HCT116 (cell line): ENCODE results near the gene KCNS3. TPM values are rescaled to one million over a fixed set of nuclear protein-coding genes. Genes with fewer than 3 reads are reported as not detected.

Experiments used
- ATAC-seq: fragments of 200-7000 bp; cut with Tn5 transposase; 2 replicates; pipeline ENCODE4 v1.9.1; 2020; ENCODE audit warnings: mild to moderate bottlenecking, moderate library complexity
- BruUV-seq: library from RNA; stranded (reverse); fragments of 400-500 nt; replicated peaks from 2 replicates; lab custom pipeline; 2021; lab: Mats Ljungman, UMichigan
- CTCF ChIA-PET: fragments of 300-600 bp; sonication (Branson Sonifier 250); formaldehyde crosslinking; loops from one replicate; lab custom pipeline; 2021; ENCODE audit warnings: antibody characterized with exemption; lab: Charles Lee
- POLR2A ChIA-PET: fragments of 300-600, 350-600 bp; sonication (Branson Sonifier 250); formaldehyde crosslinking; loops from one replicate; lab custom pipeline; 2021; ENCODE audit warnings: antibody characterized with exemption; lab: Charles Lee
- RAD21 ChIA-PET, 2 experiments: fragments of 300-600 bp; sonication (Branson Sonifier 250); formaldehyde crosslinking; loops; one replicate each; lab custom pipeline; 2023; ENCODE audit warnings: low total read pairs in 2 of 2; ENCODE audit not compliant: uncharacterized antibody in 2 of 2, unreplicated experiment in 2 of 2, low non-redundant PET in 1 of 2; lab: Charles Lee
- DNase-seq: peaks from one replicate; pipeline ENCODE4 v3.0.0-alpha.2; 2010; ENCODE audit warnings: low read depth, low spot score
- H2AFZ ChIP-seq: fragments of 200-600 bp; shearing (Covaris generic), sonication (generic); 2 replicates; pipeline ENCODE4 v1.6.1; 2017; ENCODE audit warnings: low read depth, mixed run types, mixed read lengths, antibody characterized with exemption, low read length; ENCODE audit not compliant: poor library complexity, severe bottlenecking
- H3K27ac ChIP-seq: 2 replicates; pipeline ENCODE4 v1.5.1; 2012; ENCODE audit warnings: low read depth, low read length
- H3K27me3 ChIP-seq: fragments of 200-600 bp; sonication (generic); 2 replicates; pipeline ENCODE4 v1.6.1; 2016; ENCODE audit warnings: mixed run types, low read length, mixed read lengths; ENCODE audit not compliant: insufficient read depth
- H3K36me3 ChIP-seq, 2 experiments: fragments of 200-500 bp in 1 of 2; fragments of 200-600 bp in 1 of 2; sonication (Bioruptor generic) in 1 of 2; sonication (generic) in 1 of 2; 2 replicates each; pipeline versions ENCODE4 v1.5.1 to v1.6.1; 2014 to 2016; ENCODE audit warnings: low read length in 2 of 2, inconsistent platforms in 1 of 2, mixed read lengths in 1 of 2, mixed run types in 1 of 2; ENCODE audit not compliant: insufficient read depth in 2 of 2, control insufficient read depth in 1 of 2
- H3K4me1 ChIP-seq, 2 experiments: fragments of 200-600 bp in 1 of 2; sonication (generic) in 1 of 2; 2 replicates each; pipeline versions ENCODE4 v1.5.1 to v1.6.1; 2012 to 2017; ENCODE audit warnings: low read length in 2 of 2, inconsistent platforms in 1 of 2, mild to moderate bottlenecking in 1 of 2, mixed read lengths in 1 of 2, mixed run types in 1 of 2, moderate library complexity in 1 of 2; ENCODE audit not compliant: insufficient read depth in 2 of 2, control insufficient read depth in 1 of 2
- H3K4me2 ChIP-seq: fragments of 200-600 bp; sonication (generic); 2 replicates; pipeline ENCODE4 v1.6.1; 2017; ENCODE audit warnings: mixed run types, low read length, mixed read lengths
- H3K4me3 ChIP-seq, 2 experiments: fragments of 200-600 bp in 1 of 2; sonication (generic) in 1 of 2; replicated peaks in 1 of 2; 2 replicates each; pipeline ENCODE4 v1.5.1; 2011 to 2016; ENCODE audit warnings: low read length in 2 of 2, control low read depth in 1 of 2, low read depth in 1 of 2, mild to moderate bottlenecking in 1 of 2, mixed read lengths in 1 of 2, mixed run types in 1 of 2
- H3K79me2 ChIP-seq: fragments of 200-600 bp; sonication (generic); 2 replicates; pipeline ENCODE4 v1.6.1; 2017; ENCODE audit warnings: mild to moderate bottlenecking, mixed run types, low read length, moderate library complexity, mixed read lengths; ENCODE audit not compliant: insufficient read depth
- H3K9ac ChIP-seq: fragments of 200-600 bp; sonication (generic); 2 replicates; pipeline ENCODE4 v1.6.1; 2016; ENCODE audit warnings: low read length, mixed read lengths
- H3K9me2 ChIP-seq: fragments of 200-600 bp; sonication (generic), shearing (Covaris generic); 2 replicates; pipeline ENCODE4 v1.6.1; 2017; ENCODE audit warnings: mixed run types, mild to moderate bottlenecking, moderate library complexity; ENCODE audit not compliant: insufficient read depth
- H3K9me3 ChIP-seq, 2 experiments: fragments of 200-500 bp in 1 of 2; fragments of 200-600 bp in 1 of 2; sonication (Bioruptor generic) in 1 of 2; sonication (generic) in 1 of 2; 2 replicates each; pipeline ENCODE4 v1.6.1; 2014 to 2017; ENCODE audit warnings: low read length in 2 of 2, mixed read lengths in 2 of 2, inconsistent platforms in 1 of 2, low read depth in 1 of 2, mild to moderate bottlenecking in 1 of 2, mixed run types in 1 of 2, moderate library complexity in 1 of 2; ENCODE audit not compliant: control insufficient read depth in 1 of 2, insufficient read depth in 1 of 2
- H4K20me1 ChIP-seq: fragments of 200-600 bp; sonication (generic), shearing (Covaris generic); 2 replicates; pipeline ENCODE4 v1.6.1; 2017; ENCODE audit warnings: mixed run types, mild to moderate bottlenecking, moderate library complexity; ENCODE audit not compliant: insufficient read depth
- CTCF ChIP-seq, 3 experiments: fragments of 200-600 bp in 1 of 3; sonication (generic) in 1 of 3; IDR thresholded peaks in 2 of 3; conservative IDR thresholded peaks in 1 of 3; 2 replicates each; pipeline ENCODE4 v1.5.1; 2012 to 2017; ENCODE audit warnings: low read depth in 2 of 3, low read length in 2 of 3, antibody characterized with exemption in 1 of 3, borderline replicate concordance in 1 of 3, control low read depth in 1 of 3, mild to moderate bottlenecking in 1 of 3, mixed read lengths in 1 of 3, mixed run types in 1 of 3, moderate library complexity in 1 of 3; ENCODE audit not compliant: insufficient read depth in 1 of 3
- EGR1 ChIP-seq: IDR thresholded peaks from 2 replicates; pipeline ENCODE4 v1.6.1; 2012; ENCODE audit warnings: low read depth
- ELF1 ChIP-seq: IDR thresholded peaks from 2 replicates; pipeline ENCODE4 v1.6.1; 2012; ENCODE audit warnings: low read depth, borderline replicate concordance
- EZH2 ChIP-seq: fragments of 200-600 bp; sonication (generic); IDR thresholded peaks from 2 replicates; pipeline ENCODE4 v1.6.1; 2017; ENCODE audit warnings: antibody characterized with exemption, mixed run types
- EZH2phosphoT487 ChIP-seq: fragments of 200-600 bp; IDR thresholded peaks from 2 replicates; pipeline ENCODE4 v1.6.1; 2018; ENCODE audit warnings: antibody characterized with exemption, borderline replicate concordance
- FOSL1 ChIP-seq: IDR thresholded peaks from 2 replicates; pipeline ENCODE4 v1.6.1; 2012; ENCODE audit warnings: low read depth
- JUND ChIP-seq: IDR thresholded peaks from 2 replicates; pipeline ENCODE4 v1.6.1; 2012
- POLR2AphosphoS5 ChIP-seq: IDR thresholded peaks from 2 replicates; pipeline ENCODE4 v1.6.1; 2011; ENCODE audit warnings: mild to moderate bottlenecking, low read depth, low read length, moderate library complexity
- RAD21 ChIP-seq: IDR thresholded peaks from 2 replicates; pipeline ENCODE4 v1.6.1; 2012; ENCODE audit warnings: low read depth, mild to moderate bottlenecking
- REST ChIP-seq: IDR thresholded peaks from 2 replicates; pipeline ENCODE4 v1.6.1; 2012; ENCODE audit warnings: low read depth
- SIN3A ChIP-seq: IDR thresholded peaks from 2 replicates; pipeline ENCODE4 v1.6.1; 2012; ENCODE audit warnings: low read depth
- SP1 ChIP-seq: IDR thresholded peaks from 2 replicates; pipeline ENCODE4 v1.6.1; 2012; ENCODE audit warnings: low read depth
- SRF ChIP-seq: IDR thresholded peaks from 2 replicates; pipeline ENCODE4 v1.6.1; 2012; ENCODE audit warnings: low read depth
- TCF7L2 ChIP-seq: IDR thresholded peaks from 2 replicates; pipeline ENCODE4 v1.7.0; 2011; ENCODE audit warnings: borderline replicate concordance, inconsistent platforms; ENCODE audit not compliant: insufficient read depth, insufficient read length; ENCODE audit errors: extremely low read depth
- YY1 ChIP-seq: IDR thresholded peaks from 2 replicates; pipeline ENCODE4 v1.6.1; 2011; ENCODE audit warnings: low read length, low read depth, moderate library complexity, mild to moderate bottlenecking; ENCODE audit not compliant: insufficient replicate concordance; ENCODE audit errors: extremely low read depth
- ZFX ChIP-seq: fragments of 450-650 bp; IDR thresholded peaks from 2 replicates; pipeline ENCODE4 v1.6.1; 2017
- ZNF274 ChIP-seq: fragments of 200-500 bp; sonication (Bioruptor generic); IDR thresholded peaks from 2 replicates; pipeline ENCODE4 v1.6.1; 2014; ENCODE audit warnings: mild to moderate bottlenecking, low read depth, low read length, inconsistent platforms
- intact Hi-C: fragments of 100-400 bp; cut with micrococcal nuclease; formaldehyde crosslinking; loops from 2 replicates; pipeline ENCODE4 v1.10.0; 2022
- total RNA-seq: library from RNA; stranded (reverse); gene quantifications from one replicate; pipeline ENCODE4 v1.2.1, GENCODE V29; 2021; ENCODE audit not compliant: unreplicated experiment

KCNS3 gene
- total RNA-seq, 1 experiment from 2014 or later, result 5.2 TPM

- H3K27me3 ChIP-seq, result peaks cover 36% of the 10 kb centered on the region
- POLR2A ChIA-PET, result no interaction called here
- intact Hi-C loops, result no loop called here
Observed at GRCh38 chr2:17959833-17960232, 81.4 kb downstream of the KCNS3 start.

More at GRCh38 chr2:17959833-17960232, 81.4 kb downstream of the KCNS3 start:
- no peaks in the 10 kb centered on the region for H3K9me2 ChIP-seq
- CTCF ChIA-PET, result no interaction called here
- H3K4me2 ChIP-seq, result no peak overlapping the region
- BruUV-seq, result no TSS peak
- TF ChIP-seq SRF (no peak), EZH2 (no peak), CTCF (IDR thresholded peaks at IDR 0.05 in 2 of 3, conservative IDR thresholded peaks at IDR 0.05 in 1 of 3; ENCODE audit: borderline replicate concordance in 1 of 3, insufficient read depth in 1 of 3, low read depth in 2 of 3, low read length in 2 of 3) (no peak), JUND (no peak), POLR2AphosphoS5 (no peak), TCF7L2 (no peak), ELF1 (no peak), EZH2phosphoT487 (no peak), EGR1 (no peak), ZFX (no peak), YY1 (no peak), ZNF274 (no peak), FOSL1 (no peak), REST (no peak), RAD21 (no peak), SP1 (no peak), SIN3A (no peak)
- H4K20me1 ChIP-seq, result no peaks in the 10 kb centered on the region
- H3K9ac ChIP-seq, result no peak overlapping the region
- no peaks in the 10 kb centered on the region for H3K36me3 ChIP-seq
- no peak overlapping the region for H2AFZ ChIP-seq
- no peak overlapping the region for H3K4me3 ChIP-seq
- RAD21 ChIA-PET, result no interaction called here
- DNase-seq, result no peak
- H3K9me3 ChIP-seq, result no peaks in the 10 kb centered on the region
- no peaks in the 10 kb centered on the region for H3K79me2 ChIP-seq
- no peak overlapping the region for H3K27ac ChIP-seq
- ATAC-seq, result no peak
- H3K4me1 ChIP-seq, result no peaks in the 10 kb centered on the region
